HCT116 (cell line): ENCODE measurements around the gene RBPMS2. TPM values are rescaled to one million over a fixed set of nuclear protein-coding genes. Genes with fewer than 3 reads are reported as not detected.

Experiments used
- ATAC-seq: fragments of 200-7000 bp; cut with Tn5 transposase; 2 replicates; pipeline ENCODE4 v1.9.1; 2020; ENCODE audit warnings: mild to moderate bottlenecking, moderate library complexity
- BruUV-seq: library from RNA; stranded (reverse); fragments of 400-500 nt; replicated peaks from 2 replicates; lab custom pipeline; 2021; lab: Mats Ljungman, UMichigan
- CTCF ChIA-PET: fragments of 300-600 bp; sonication (Branson Sonifier 250); formaldehyde crosslinking; loops from one replicate; lab custom pipeline; 2021; ENCODE audit warnings: antibody characterized with exemption; lab: Charles Lee
- POLR2A ChIA-PET: fragments of 300-600, 350-600 bp; sonication (Branson Sonifier 250); formaldehyde crosslinking; loops from one replicate; lab custom pipeline; 2021; ENCODE audit warnings: antibody characterized with exemption; lab: Charles Lee
- RAD21 ChIA-PET, 2 experiments: fragments of 300-600 bp; sonication (Branson Sonifier 250); formaldehyde crosslinking; loops; one replicate each; lab custom pipeline; 2023; ENCODE audit warnings: low total read pairs in 2 of 2; ENCODE audit not compliant: uncharacterized antibody in 2 of 2, unreplicated experiment in 2 of 2, low non-redundant PET in 1 of 2; lab: Charles Lee
- DNase-seq: peaks from one replicate; pipeline ENCODE4 v3.0.0-alpha.2; 2010; ENCODE audit warnings: low read depth, low spot score
- H2AFZ ChIP-seq: fragments of 200-600 bp; shearing (Covaris generic), sonication (generic); 2 replicates; pipeline ENCODE4 v1.6.1; 2017; ENCODE audit warnings: low read depth, mixed run types, mixed read lengths, antibody characterized with exemption, low read length; ENCODE audit not compliant: poor library complexity, severe bottlenecking
- H3K27ac ChIP-seq: 2 replicates; pipeline ENCODE4 v1.5.1; 2012; ENCODE audit warnings: low read depth, low read length
- H3K27me3 ChIP-seq: fragments of 200-600 bp; sonication (generic); 2 replicates; pipeline ENCODE4 v1.6.1; 2016; ENCODE audit warnings: mixed run types, low read length, mixed read lengths; ENCODE audit not compliant: insufficient read depth
- H3K36me3 ChIP-seq, 2 experiments: fragments of 200-500 bp in 1 of 2; fragments of 200-600 bp in 1 of 2; sonication (Bioruptor generic) in 1 of 2; sonication (generic) in 1 of 2; 2 replicates each; pipeline versions ENCODE4 v1.5.1 to v1.6.1; 2014 to 2016; ENCODE audit warnings: low read length in 2 of 2, inconsistent platforms in 1 of 2, mixed read lengths in 1 of 2, mixed run types in 1 of 2; ENCODE audit not compliant: insufficient read depth in 2 of 2, control insufficient read depth in 1 of 2
- H3K4me1 ChIP-seq, 2 experiments: fragments of 200-600 bp in 1 of 2; sonication (generic) in 1 of 2; 2 replicates each; pipeline versions ENCODE4 v1.5.1 to v1.6.1; 2012 to 2017; ENCODE audit warnings: low read length in 2 of 2, inconsistent platforms in 1 of 2, mild to moderate bottlenecking in 1 of 2, mixed read lengths in 1 of 2, mixed run types in 1 of 2, moderate library complexity in 1 of 2; ENCODE audit not compliant: insufficient read depth in 2 of 2, control insufficient read depth in 1 of 2
- H3K4me2 ChIP-seq: fragments of 200-600 bp; sonication (generic); 2 replicates; pipeline ENCODE4 v1.6.1; 2017; ENCODE audit warnings: mixed run types, low read length, mixed read lengths
- H3K4me3 ChIP-seq, 2 experiments: fragments of 200-600 bp in 1 of 2; sonication (generic) in 1 of 2; replicated peaks in 1 of 2; 2 replicates each; pipeline ENCODE4 v1.5.1; 2011 to 2016; ENCODE audit warnings: low read length in 2 of 2, control low read depth in 1 of 2, low read depth in 1 of 2, mild to moderate bottlenecking in 1 of 2, mixed read lengths in 1 of 2, mixed run types in 1 of 2
- H3K79me2 ChIP-seq: fragments of 200-600 bp; sonication (generic); 2 replicates; pipeline ENCODE4 v1.6.1; 2017; ENCODE audit warnings: mild to moderate bottlenecking, mixed run types, low read length, moderate library complexity, mixed read lengths; ENCODE audit not compliant: insufficient read depth
- H3K9ac ChIP-seq: fragments of 200-600 bp; sonication (generic); 2 replicates; pipeline ENCODE4 v1.6.1; 2016; ENCODE audit warnings: low read length, mixed read lengths
- H3K9me2 ChIP-seq: fragments of 200-600 bp; sonication (generic), shearing (Covaris generic); 2 replicates; pipeline ENCODE4 v1.6.1; 2017; ENCODE audit warnings: mixed run types, mild to moderate bottlenecking, moderate library complexity; ENCODE audit not compliant: insufficient read depth
- H3K9me3 ChIP-seq, 2 experiments: fragments of 200-500 bp in 1 of 2; fragments of 200-600 bp in 1 of 2; sonication (Bioruptor generic) in 1 of 2; sonication (generic) in 1 of 2; 2 replicates each; pipeline ENCODE4 v1.6.1; 2014 to 2017; ENCODE audit warnings: low read length in 2 of 2, mixed read lengths in 2 of 2, inconsistent platforms in 1 of 2, low read depth in 1 of 2, mild to moderate bottlenecking in 1 of 2, mixed run types in 1 of 2, moderate library complexity in 1 of 2; ENCODE audit not compliant: control insufficient read depth in 1 of 2, insufficient read depth in 1 of 2
- H4K20me1 ChIP-seq: fragments of 200-600 bp; sonication (generic), shearing (Covaris generic); 2 replicates; pipeline ENCODE4 v1.6.1; 2017; ENCODE audit warnings: mixed run types, mild to moderate bottlenecking, moderate library complexity; ENCODE audit not compliant: insufficient read depth
- CEBPB ChIP-seq: IDR thresholded peaks from 2 replicates; pipeline ENCODE4 v1.6.1; 2012; ENCODE audit warnings: low read depth
- CTCF ChIP-seq, 3 experiments: fragments of 200-600 bp in 1 of 3; sonication (generic) in 1 of 3; IDR thresholded peaks in 2 of 3; conservative IDR thresholded peaks in 1 of 3; 2 replicates each; pipeline ENCODE4 v1.5.1; 2012 to 2017; ENCODE audit warnings: low read depth in 2 of 3, low read length in 2 of 3, antibody characterized with exemption in 1 of 3, borderline replicate concordance in 1 of 3, control low read depth in 1 of 3, mild to moderate bottlenecking in 1 of 3, mixed read lengths in 1 of 3, mixed run types in 1 of 3, moderate library complexity in 1 of 3; ENCODE audit not compliant: insufficient read depth in 1 of 3
- EGR1 ChIP-seq: IDR thresholded peaks from 2 replicates; pipeline ENCODE4 v1.6.1; 2012; ENCODE audit warnings: low read depth
- ELF1 ChIP-seq: IDR thresholded peaks from 2 replicates; pipeline ENCODE4 v1.6.1; 2012; ENCODE audit warnings: low read depth, borderline replicate concordance
- EZH2 ChIP-seq: fragments of 200-600 bp; sonication (generic); IDR thresholded peaks from 2 replicates; pipeline ENCODE4 v1.6.1; 2017; ENCODE audit warnings: antibody characterized with exemption, mixed run types
- FOSL1 ChIP-seq: IDR thresholded peaks from 2 replicates; pipeline ENCODE4 v1.6.1; 2012; ENCODE audit warnings: low read depth
- JUND ChIP-seq: IDR thresholded peaks from 2 replicates; pipeline ENCODE4 v1.6.1; 2012
- MAX ChIP-seq: IDR thresholded peaks from 2 replicates; pipeline ENCODE4 v1.6.1; 2012
- RAD21 ChIP-seq: IDR thresholded peaks from 2 replicates; pipeline ENCODE4 v1.6.1; 2012; ENCODE audit warnings: low read depth, mild to moderate bottlenecking
- REST ChIP-seq: IDR thresholded peaks from 2 replicates; pipeline ENCODE4 v1.6.1; 2012; ENCODE audit warnings: low read depth
- SIN3A ChIP-seq: IDR thresholded peaks from 2 replicates; pipeline ENCODE4 v1.6.1; 2012; ENCODE audit warnings: low read depth
- SRF ChIP-seq: IDR thresholded peaks from 2 replicates; pipeline ENCODE4 v1.6.1; 2012; ENCODE audit warnings: low read depth
- TCF7L2 ChIP-seq: IDR thresholded peaks from 2 replicates; pipeline ENCODE4 v1.7.0; 2011; ENCODE audit warnings: borderline replicate concordance, inconsistent platforms; ENCODE audit not compliant: insufficient read depth, insufficient read length; ENCODE audit errors: extremely low read depth
- ZFX ChIP-seq: fragments of 450-650 bp; IDR thresholded peaks from 2 replicates; pipeline ENCODE4 v1.6.1; 2017
- intact Hi-C: fragments of 100-400 bp; cut with micrococcal nuclease; formaldehyde crosslinking; loops from 2 replicates; pipeline ENCODE4 v1.10.0; 2022
- total RNA-seq: library from RNA; stranded (reverse); gene quantifications from one replicate; pipeline ENCODE4 v1.2.1, GENCODE V29; 2021; ENCODE audit not compliant: unreplicated experiment

The RBPMS2 gene
- total RNA-seq, 1 experiment from 2014 or later, result 11.6 TPM

- ATAC-seq, result no peak
- H3K9ac ChIP-seq, result no peak overlapping the region
- no peaks in the 10 kb centered on the region for H3K27me3 ChIP-seq
- no peaks in the 10 kb centered on the region for H3K36me3 ChIP-seq
- no peaks in the 10 kb centered on the region for H3K79me2 ChIP-seq
- H3K27ac ChIP-seq, result no peak overlapping the region
- TF ChIP-seq CEBPB (no peak), ZFX (no peak), RAD21 (no peak), SRF (no peak), EZH2 (no peak), MAX (no peak), FOSL1 (no peak), SIN3A (no peak)
- intact Hi-C loops, result no loop called here
- H3K9me3 ChIP-seq, result no peaks in the 10 kb centered on the region
- no peaks in the 10 kb centered on the region for H3K4me1 ChIP-seq
- ChIA-PET POLR2A (no interaction called here), CTCF (no interaction called here), RAD21 (no interaction called here)
- no peak for DNase-seq
- H3K4me3 ChIP-seq, result no peak overlapping the region
- no peak overlapping the region for H3K4me2 ChIP-seq
- H2AFZ ChIP-seq, result no peak overlapping the region
- BruUV-seq, result no TSS peak
- no peaks in the 10 kb centered on the region for H4K20me1 ChIP-seq
- no peaks in the 10 kb centered on the region for H3K9me2 ChIP-seq
Measured at GRCh38 chr15:64746356-64746755, 29.0 kb downstream of the RBPMS2 start.

- BruUV-seq, result no TSS peak
- ChIA-PET CTCF (interaction anchor here (1.4 kb wide), 1 partner anchor 16 kb away, joined by 3 read pairs; no protein-coding TSS in a partner anchor), RAD21 (no interaction called here), POLR2A (no interaction called here)
- Histone ChIP-seq H3K4me2 (no peak overlapping the region), H3K4me1 (no peaks in the 10 kb centered on the region), H2AFZ (no peak overlapping the region), H4K20me1 (no peaks in the 10 kb centered on the region), H3K9ac (no peak overlapping the region), H3K79me2 (no peaks in the 10 kb centered on the region), H3K27me3 (no peaks in the 10 kb centered on the region), H3K36me3 (no peaks in the 10 kb centered on the region), H3K9me2 (no peaks in the 10 kb centered on the region), H3K9me3 (no peaks in the 10 kb centered on the region), H3K27ac (no peak overlapping the region), H3K4me3 (no peak overlapping the region)
- intact Hi-C loops, result no loop called here
- no peak for DNase-seq
- no peak for ATAC-seq
- TF ChIP-seq REST (no peak), ELF1 (no peak), JUND (no peak), SRF (no peak), EGR1 (no peak), TCF7L2 (no peak), CTCF (IDR thresholded peaks at IDR 0.05 in 2 of 3, conservative IDR thresholded peaks at IDR 0.05 in 1 of 3; ENCODE audit: borderline replicate concordance in 1 of 3, insufficient read depth in 1 of 3, low read depth in 2 of 3, low read length in 2 of 3) (no peak), SIN3A (no peak), ZFX (no peak)
Measured at GRCh38 chr15:64743691-64744090, 31.7 kb downstream of the RBPMS2 start.
